ENCODE measurements around the gene HBEGF. TPM values are rescaled to one million over a fixed set of nuclear protein-coding genes. Genes with fewer than 3 reads are reported as not detected.

The HBEGF gene
- total and polyA plus RNA-seq, 10 of the 15 experiments (the other 5 are each of a cell fraction or from before 2014, with no cell fraction given) = 0.87 to 3.1 (median 2.1) TPM

- CTCF ChIA-PET = interaction anchor here (0.8 kb wide), 1 partner anchor 17 kb away, joined by 3 read pairs; the partner anchor contains the start of gene PFDN1
Measured at GRCh38 chr5:140319833-140320232, 26.6 kb downstream of the HBEGF start.

More at GRCh38 chr5:140319833-140320232, 26.6 kb downstream of the HBEGF start:
- RAD21 ChIA-PET (ENCODE audit: unreplicated experiment) = interaction anchor here (1.2 kb wide), 1 partner anchor 76 kb away, joined by 3 read pairs; no protein-coding TSS in a partner anchor
- Histone ChIP-seq H3K27ac (ENCODE audit: control insufficient read depth, insufficient read depth) (no peak overlapping the region), H3K9me3 (replicated peaks; ENCODE audit: control insufficient read depth, insufficient read depth, low read length) (no peaks in the 10 kb centered on the region), H2AFZ (ENCODE audit: control insufficient read depth, low read depth, low read length) (no peak overlapping the region), H3K27me3 (replicated peaks in 1 of 2; ENCODE audit: control insufficient read depth in 2 of 2, insufficient read depth in 2 of 2, low read length in 1 of 2) (no peaks in the 10 kb centered on the region), H3K4me1 (ENCODE audit: control insufficient read depth, insufficient read depth, low read length) (no peaks in the 10 kb centered on the region), H3K36me3 (ENCODE audit: control insufficient read depth in 2 of 2, insufficient read depth in 2 of 2, low read length in 1 of 2) (no peaks in the 10 kb centered on the region), H4K20me1 (ENCODE audit: control insufficient read depth, insufficient read depth) (no peaks in the 10 kb centered on the region), H3K9ac (ENCODE audit: control insufficient read depth, insufficient read depth, low read length) (no peak overlapping the region), H3K79me2 (ENCODE audit: control insufficient read depth, insufficient read depth, low read length) (no peaks in the 10 kb centered on the region), H3K4me2 (ENCODE audit: control insufficient read depth, insufficient read depth) (no peak overlapping the region), H3K4me3 (no peak overlapping the region)
- SMC1A ChIA-PET (ENCODE audit: uncharacterized antibody, unreplicated experiment) = interaction anchor here (0.8 kb wide), 1 partner anchor 44 kb away, joined by 6 read pairs; no protein-coding TSS in a partner anchor
- POLR2A ChIA-PET = interaction anchor here (0.6 to 0.8 kb wide), 2 partner anchors 12 to 24 kb away, joined by 4 to 8 read pairs; no protein-coding TSS in a partner anchor
- TF ChIP-seq CUX1 (IDR thresholded peaks at IDR 0.05; ENCODE audit: insufficient replicate concordance, low read depth, low read length) = no peak
- 0 out of 2 replicates have a peak, but pooled peaks have one; percentile 13 for TF ChIP-seq SPI1 (IDR thresholded peaks at IDR 0.05; ENCODE audit: borderline replicate concordance, insufficient read depth, low read depth, low read length)
- ATAC-seq (no peak), DNase-seq (ENCODE audit: low read depth, low spot score) (no peak), FAIRE-seq (no peak)
- in situ Hi-C loops (cut with MboI) (no loop called here), intact Hi-C loops (cut with micrococcal nuclease; ENCODE audit: unreplicated experiment) (no loop called here)
- BruUV-seq (replicated peaks) = no TSS peak
- WGBS (ENCODE audit: insufficient coverage, insufficient replicate concordance, low lambda C conversion rate, missing lambda C conversion rate) = 100% methylated on average over 1 of the region's 1 CpG

Data from GM12878 (cell line).